Measurements from ENCODE around the gene NKX2-2. TPM values are rescaled to one million over a fixed set of nuclear protein-coding genes. Genes with fewer than 3 reads are reported as not detected.

NKX2-2 gene
- total RNA-seq (0.04 TPM), polyA plus RNA-seq (ENCODE audit: insufficient read depth in 1 of 8, insufficient read length in 8 of 8, low replicate concordance in 1 of 8) (under 1 TPM; 0.08 to 0.35 (median 0.21) TPM)
- long read RNA-seq, donor 1 = 0 reads
- long read RNA-seq, donor 2 = 0 reads
- long read RNA-seq, donor 3 = 0 reads
- long read RNA-seq, donor 4, partial matches to known transcripts = 0 of 1 reads
- long read RNA-seq, donor 4, other reads (novel, unspliced or antisense) = 0 of 1 reads
- long read RNA-seq, donor 5 = 0 reads
- long read RNA-seq, donor 6 = 0 reads
- long read RNA-seq, donor 7 = 0 reads
- long read RNA-seq, donor 8 = 0 reads
- long read RNA-seq, donor 9 = 0 reads
- long read RNA-seq, donor 10 = 0 reads
- long read RNA-seq, donor 11 = 0 reads

- H3K27me3 ChIP-seq (ENCODE audit: control insufficient read depth, insufficient read depth, low read length) = peaks cover 99% of the 10 kb centered on the region
- no peak within 1 kb of the TSS for H3K27ac ChIP-seq (ENCODE audit: low read length)
- 2% methylated on average over 33 of the region's 45 CpGs for WGBS (ENCODE audit: insufficient coverage)
- no peaks in the 10 kb centered on the region for H3K36me3 ChIP-seq (ENCODE audit: control insufficient read depth, insufficient read depth, low read length)
- no peaks in the 10 kb centered on the region for H3K9me3 ChIP-seq (replicated peaks; ENCODE audit: control insufficient read depth, low read depth, low read length)
- H3K4me1 ChIP-seq (ENCODE audit: control insufficient read depth, insufficient read depth, low read length) = peaks cover 40% of the 10 kb centered on the region
- H3K4me3 ChIP-seq (ENCODE audit: low read length) = no peak within 1 kb of the TSS
- DNase-seq = no peak
Observed at GRCh38 chr20:21513881-21514540, at the start of gene NKX2-2. Gene NKX2-2, minus strand, starts transcription at chr20:21514064. Its CDS starts 395 bp downstream, at chr20:21513669.

GRCh38 chr20:21562656-21563055, 48.8 kb upstream of the NKX2-2 start:
- H3K27ac ChIP-seq (ENCODE audit: low read length) = no peak overlapping the region
- H3K9me3 ChIP-seq (replicated peaks; ENCODE audit: control insufficient read depth, low read depth, low read length) = no peaks in the 10 kb centered on the region
- no peak overlapping the region for H3K4me3 ChIP-seq (ENCODE audit: low read length)
- no peak for DNase-seq
- H3K4me1 ChIP-seq (ENCODE audit: control insufficient read depth, insufficient read depth, low read length) = no peaks in the 10 kb centered on the region
- no peaks in the 10 kb centered on the region for H3K36me3 ChIP-seq (ENCODE audit: control insufficient read depth, insufficient read depth, low read length)
- no CpG with 5 or more reads among the region's 5 CpGs for WGBS (ENCODE audit: insufficient coverage)
- H3K27me3 ChIP-seq (ENCODE audit: control insufficient read depth, insufficient read depth, low read length) = no peaks in the 10 kb centered on the region

- DNase-seq = no peak
- Histone ChIP-seq H3K4me1 (ENCODE audit: control insufficient read depth, insufficient read depth, low read length) (no peaks in the 10 kb centered on the region), H3K9me3 (replicated peaks; ENCODE audit: control insufficient read depth, low read depth, low read length) (no peaks in the 10 kb centered on the region), H3K4me3 (ENCODE audit: low read length) (no peak overlapping the region), H3K36me3 (ENCODE audit: control insufficient read depth, insufficient read depth, low read length) (no peaks in the 10 kb centered on the region), H3K27me3 (ENCODE audit: control insufficient read depth, insufficient read depth, low read length) (no peaks in the 10 kb centered on the region), H3K27ac (ENCODE audit: low read length) (no peak overlapping the region)
- 82% methylated on average over 6 of the region's 7 CpGs for WGBS (ENCODE audit: insufficient coverage)
Observed at GRCh38 chr20:21559305-21559704, 45.4 kb upstream of the NKX2-2 start.

GRCh38 chr20:21557241-21558020, 43.6 kb upstream of the NKX2-2 start:
- Histone ChIP-seq H3K27me3 (ENCODE audit: control insufficient read depth, insufficient read depth, low read length) (no peaks in the 10 kb centered on the region), H3K4me1 (ENCODE audit: control insufficient read depth, insufficient read depth, low read length) (no peaks in the 10 kb centered on the region), H3K4me3 (ENCODE audit: low read length) (no peak overlapping the region), H3K9me3 (replicated peaks; ENCODE audit: control insufficient read depth, low read depth, low read length) (no peaks in the 10 kb centered on the region), H3K36me3 (ENCODE audit: control insufficient read depth, insufficient read depth, low read length) (no peaks in the 10 kb centered on the region), H3K27ac (ENCODE audit: low read length) (no peak overlapping the region)
- WGBS (ENCODE audit: insufficient coverage) = 90% methylated on average over 15 of the region's 20 CpGs
- DNase-seq = no peak

- H3K27ac ChIP-seq (ENCODE audit: low read length) = no peak overlapping the region
- H3K4me1 ChIP-seq (ENCODE audit: control insufficient read depth, insufficient read depth, low read length) = no peaks in the 10 kb centered on the region
- no peak for DNase-seq
- no peaks in the 10 kb centered on the region for H3K9me3 ChIP-seq (replicated peaks; ENCODE audit: control insufficient read depth, low read depth, low read length)
- H3K4me3 ChIP-seq (ENCODE audit: low read length) = no peak overlapping the region
- WGBS (ENCODE audit: insufficient coverage) = 100% methylated on average over 1 of the region's 2 CpGs
- H3K36me3 ChIP-seq (ENCODE audit: control insufficient read depth, insufficient read depth, low read length) = no peaks in the 10 kb centered on the region
- H3K27me3 ChIP-seq (ENCODE audit: control insufficient read depth, insufficient read depth, low read length) = no peaks in the 10 kb centered on the region
Observed at GRCh38 chr20:21556398-21556797, 42.5 kb upstream of the NKX2-2 start.

- no peak overlapping the region for H3K4me3 ChIP-seq (ENCODE audit: low read length)
- H3K27me3 ChIP-seq (ENCODE audit: control insufficient read depth, insufficient read depth, low read length) = no peaks in the 10 kb centered on the region
- no peaks in the 10 kb centered on the region for H3K9me3 ChIP-seq (replicated peaks; ENCODE audit: control insufficient read depth, low read depth, low read length)
- DNase-seq = no peak
- 71% methylated on average over 1 of the region's 5 CpGs for WGBS (ENCODE audit: insufficient coverage)
- H3K4me1 ChIP-seq (ENCODE audit: control insufficient read depth, insufficient read depth, low read length) = no peaks in the 10 kb centered on the region
- no peak overlapping the region for H3K27ac ChIP-seq (ENCODE audit: low read length)
- H3K36me3 ChIP-seq (ENCODE audit: control insufficient read depth, insufficient read depth, low read length) = no peaks in the 10 kb centered on the region
Observed at GRCh38 chr20:21555470-21556120, 41.7 kb upstream of the NKX2-2 start.

GRCh38 chr20:21554985-21555384, 41.1 kb upstream of the NKX2-2 start:
- H3K4me3 ChIP-seq (ENCODE audit: low read length) = no peak overlapping the region
- H3K4me1 ChIP-seq (ENCODE audit: control insufficient read depth, insufficient read depth, low read length) = no peaks in the 10 kb centered on the region
- H3K27me3 ChIP-seq (ENCODE audit: control insufficient read depth, insufficient read depth, low read length) = no peaks in the 10 kb centered on the region
- H3K9me3 ChIP-seq (replicated peaks; ENCODE audit: control insufficient read depth, low read depth, low read length) = no peaks in the 10 kb centered on the region
- DNase-seq = no peak
- WGBS (ENCODE audit: insufficient coverage) = 63% methylated on average over 4 of the region's 7 CpGs
- H3K27ac ChIP-seq (ENCODE audit: low read length) = no peak overlapping the region
- H3K36me3 ChIP-seq (ENCODE audit: control insufficient read depth, insufficient read depth, low read length) = no peaks in the 10 kb centered on the region

- WGBS (ENCODE audit: insufficient coverage) = 65% methylated on average over 4 of the region's 10 CpGs
- Histone ChIP-seq H3K36me3 (ENCODE audit: control insufficient read depth, insufficient read depth, low read length) (no peaks in the 10 kb centered on the region), H3K27me3 (ENCODE audit: control insufficient read depth, insufficient read depth, low read length) (no peaks in the 10 kb centered on the region)
Observed at GRCh38 chr20:21554376-21554890, 40.6 kb upstream of the NKX2-2 start.

GRCh38 chr20:21550587-21550986, 36.7 kb upstream of the NKX2-2 start:
- no peak for DNase-seq
- no peaks in the 10 kb centered on the region for H3K36me3 ChIP-seq (ENCODE audit: control insufficient read depth, insufficient read depth, low read length)
- WGBS (ENCODE audit: insufficient coverage) = no CpG with 5 or more reads among the region's 5 CpGs
- H3K9me3 ChIP-seq (replicated peaks; ENCODE audit: control insufficient read depth, low read depth, low read length) = no peaks in the 10 kb centered on the region
- no peak overlapping the region for H3K27ac ChIP-seq (ENCODE audit: low read length)
- H3K4me3 ChIP-seq (ENCODE audit: low read length) = no peak overlapping the region
- H3K27me3 ChIP-seq (ENCODE audit: control insufficient read depth, insufficient read depth, low read length) = no peaks in the 10 kb centered on the region
- no peaks in the 10 kb centered on the region for H3K4me1 ChIP-seq (ENCODE audit: control insufficient read depth, insufficient read depth, low read length)

More at GRCh38 chr20:21554376-21554890, 40.6 kb upstream of the NKX2-2 start:
- Histone ChIP-seq H3K27ac (ENCODE audit: low read length) (no peak overlapping the region), H3K4me1 (ENCODE audit: control insufficient read depth, insufficient read depth, low read length) (no peaks in the 10 kb centered on the region), H3K4me3 (ENCODE audit: low read length) (no peak overlapping the region), H3K9me3 (replicated peaks; ENCODE audit: control insufficient read depth, low read depth, low read length) (no peaks in the 10 kb centered on the region)
- no peak for DNase-seq
